Measurements from ENCODE around the gene PSMF1. TPM values are rescaled to one million over a fixed set of nuclear protein-coding genes. Genes with fewer than 3 reads are reported as not detected.

The PSMF1 gene
- total and polyA plus RNA-seq, 2 donors (not counting 3 experiments of a cell fraction or from before 2014, with no cell fraction given) = 142 to 354 TPM

DNA sequence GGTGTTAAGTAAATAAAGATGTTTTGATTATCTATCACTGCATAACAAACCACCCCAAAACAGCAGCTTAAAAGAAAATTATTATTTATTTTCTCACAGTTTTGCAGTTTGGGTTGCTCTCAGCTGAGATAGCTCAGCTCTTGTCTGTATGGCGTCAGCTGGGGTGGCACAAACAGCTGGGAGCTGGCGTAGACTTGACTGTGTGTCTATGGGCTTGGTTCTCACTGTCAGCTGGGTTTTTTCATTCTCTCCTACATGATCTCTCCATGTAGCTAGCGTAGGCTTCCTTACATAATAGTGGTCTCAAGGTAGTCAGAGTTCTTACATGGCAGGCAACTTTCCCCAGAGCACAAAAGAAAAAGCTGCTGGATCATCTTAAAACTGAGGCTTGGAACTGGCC, 72.9 kb downstream of the PSMF1 start:
- Histone ChIP-seq H3K36me3 (ENCODE audit: control insufficient read depth in 2 of 2, extremely low read depth in 1 of 2, insufficient read depth in 2 of 2, low read length in 2 of 2) (no peaks in the 10 kb centered on the region), H3K4me3 (replicated peaks in 1 of 3; ENCODE audit: insufficient read depth in 1 of 3, low read depth in 1 of 3, low read length in 3 of 3) (no peak overlapping the region), H3K4me1 (ENCODE audit: control insufficient read depth, extremely low read depth, insufficient read depth, low read length) (no peaks in the 10 kb centered on the region), H4K20me1 (replicated peaks; ENCODE audit: control insufficient read depth, extremely low read depth, insufficient read depth, low read length) (no peaks in the 10 kb centered on the region), H3K4me2 (ENCODE audit: insufficient read depth, low read length) (no peak overlapping the region), H3K9me3 (replicated peaks; ENCODE audit: control insufficient read depth, insufficient read depth, low read length) (no peaks in the 10 kb centered on the region), H2AFZ (ENCODE audit: low read depth, low read length) (no peak overlapping the region), H3K9me1 (replicated peaks; ENCODE audit: control insufficient read depth, extremely low read depth, insufficient read depth, low read length) (no peaks in the 10 kb centered on the region), H3K27me3 (ENCODE audit: control insufficient read depth in 2 of 2, insufficient read depth in 2 of 2, low read length in 2 of 2) (peaks cover 7 to 24% of the 10 kb centered on the region in 2 experiments), H3K79me2 (ENCODE audit: control insufficient read depth, insufficient read depth, low read length) (no peaks in the 10 kb centered on the region), H3K9ac (replicated peaks; ENCODE audit: extremely low read depth, insufficient read depth, low read length) (no peak overlapping the region), H3K27ac (ENCODE audit: insufficient read depth, low read depth, low read length) (no peak overlapping the region)
- BruUV-seq (replicated peaks) = no TSS peak
- dilution Hi-C loops (cut with MboI; ENCODE audit: extremely low pct_ligation_motif_present, low sequenced_read_pairs) (no loop called here), intact Hi-C loops (cut with micrococcal nuclease) (no loop called here)
- FAIRE-seq (no peak), DNase-seq (ENCODE audit: low read depth, low spot score) (no peak)
- ChIA-PET CTCF (interaction anchor here (2.1 kb wide), 1 partner anchor 22 kb away, joined by 6 read pairs; no protein-coding TSS in a partner anchor), POLR2A (no interaction called here)
- TF ChIP-seq, protein P1, sequence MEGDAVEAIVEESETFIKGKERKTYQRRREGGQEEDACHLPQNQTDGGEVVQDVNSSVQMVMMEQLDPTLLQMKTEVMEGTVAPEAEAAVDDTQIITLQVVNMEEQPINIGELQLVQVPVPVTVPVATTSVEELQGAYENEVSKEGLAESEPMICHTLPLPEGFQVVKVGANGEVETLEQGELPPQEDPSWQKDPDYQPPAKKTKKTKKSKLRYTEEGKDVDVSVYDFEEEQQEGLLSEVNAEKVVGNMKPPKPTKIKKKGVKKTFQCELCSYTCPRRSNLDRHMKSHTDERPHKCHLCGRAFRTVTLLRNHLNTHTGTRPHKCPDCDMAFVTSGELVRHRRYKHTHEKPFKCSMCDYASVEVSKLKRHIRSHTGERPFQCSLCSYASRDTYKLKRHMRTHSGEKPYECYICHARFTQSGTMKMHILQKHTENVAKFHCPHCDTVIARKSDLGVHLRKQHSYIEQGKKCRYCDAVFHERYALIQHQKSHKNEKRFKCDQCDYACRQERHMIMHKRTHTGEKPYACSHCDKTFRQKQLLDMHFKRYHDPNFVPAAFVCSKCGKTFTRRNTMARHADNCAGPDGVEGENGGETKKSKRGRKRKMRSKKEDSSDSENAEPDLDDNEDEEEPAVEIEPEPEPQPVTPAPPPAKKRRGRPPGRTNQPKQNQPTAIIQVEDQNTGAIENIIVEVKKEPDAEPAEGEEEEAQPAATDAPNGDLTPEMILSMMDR (IDR thresholded peaks at IDR 0.05; ENCODE audit: extremely low read depth in 1 of 2, insufficient read depth in 1 of 2, low read depth in 1 of 2, low read length in 2 of 2) = no peak
- TF ChIP-seq JUN (IDR thresholded peaks at IDR 0.05; ENCODE audit: borderline replicate concordance, insufficient read depth, insufficient read length, low read depth) = no peak
- TF ChIP-seq, protein P2, sequence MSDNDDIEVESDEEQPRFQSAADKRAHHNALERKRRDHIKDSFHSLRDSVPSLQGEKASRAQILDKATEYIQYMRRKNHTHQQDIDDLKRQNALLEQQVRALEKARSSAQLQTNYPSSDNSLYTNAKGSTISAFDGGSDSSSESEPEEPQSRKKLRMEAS (IDR thresholded peaks at IDR 0.05; ENCODE audit: insufficient read depth, insufficient read length) = no peak

DNA sequence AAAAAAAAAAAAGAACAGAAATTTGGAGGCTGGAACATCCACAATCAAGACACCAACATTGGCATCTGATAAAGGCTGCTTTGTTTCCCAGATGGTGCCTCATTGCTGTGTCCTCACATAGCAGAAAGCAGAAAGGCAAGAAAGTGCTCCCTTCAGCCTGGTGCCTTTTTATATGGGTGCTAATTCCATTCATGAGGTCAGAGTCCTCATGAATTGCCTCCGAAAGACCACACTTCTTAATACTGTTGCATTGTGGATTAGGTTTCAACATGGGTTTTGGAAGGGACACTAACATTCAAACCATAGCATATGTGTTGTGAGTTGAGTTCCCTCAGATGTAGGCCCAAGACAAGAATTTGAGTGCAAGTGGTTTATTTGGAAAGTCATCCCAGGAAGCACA, 76.8 kb downstream of the PSMF1 start:
- Histone ChIP-seq H3K9ac (replicated peaks; ENCODE audit: extremely low read depth, insufficient read depth, low read length) (no peak overlapping the region), H3K36me3 (ENCODE audit: control insufficient read depth in 2 of 2, extremely low read depth in 1 of 2, insufficient read depth in 2 of 2, low read length in 2 of 2) (no peaks in the 10 kb centered on the region), H3K27me3 (ENCODE audit: control insufficient read depth in 2 of 2, insufficient read depth in 2 of 2, low read length in 2 of 2) (peaks cover 5 to 24% of the 10 kb centered on the region in 2 experiments), H3K9me3 (replicated peaks; ENCODE audit: control insufficient read depth, insufficient read depth, low read length) (no peaks in the 10 kb centered on the region), H3K4me1 (ENCODE audit: control insufficient read depth, extremely low read depth, insufficient read depth, low read length) (no peaks in the 10 kb centered on the region), H4K20me1 (replicated peaks; ENCODE audit: control insufficient read depth, extremely low read depth, insufficient read depth, low read length) (no peaks in the 10 kb centered on the region), H3K79me2 (ENCODE audit: control insufficient read depth, insufficient read depth, low read length) (no peaks in the 10 kb centered on the region), H2AFZ (ENCODE audit: low read depth, low read length) (no peak overlapping the region), H3K27ac (ENCODE audit: insufficient read depth, low read depth, low read length) (no peak overlapping the region), H3K4me3 (replicated peaks in 1 of 3; ENCODE audit: insufficient read depth in 1 of 3, low read depth in 1 of 3, low read length in 3 of 3) (no peak overlapping the region), H3K9me1 (replicated peaks; ENCODE audit: control insufficient read depth, extremely low read depth, insufficient read depth, low read length) (no peaks in the 10 kb centered on the region), H3K4me2 (ENCODE audit: insufficient read depth, low read length) (no peak overlapping the region)
- ChIA-PET POLR2A (no interaction called here), CTCF (no interaction called here)
- intact Hi-C loops (cut with micrococcal nuclease) = no loop called here
- BruUV-seq (replicated peaks) = no TSS peak
- FAIRE-seq (no peak), DNase-seq (ENCODE audit: low read depth, low spot score) (no peak)
- TF ChIP-seq MYC (IDR thresholded peaks at IDR 0.05; ENCODE audit: low read depth, low read length) (no peak), POLR2A (IDR thresholded peaks at IDR 0.05; ENCODE audit: low read depth, low read length) (no peak), FOS (IDR thresholded peaks at IDR 0.05; ENCODE audit: borderline replicate concordance, insufficient read depth, low read length) (no peak), JUN (IDR thresholded peaks at IDR 0.05; ENCODE audit: borderline replicate concordance, insufficient read depth, insufficient read length, low read depth) (no peak), EZH2 (IDR thresholded peaks at IDR 0.05; ENCODE audit: borderline replicate concordance, low read depth, low read length, severe bottlenecking) (no peak), GATA2 (IDR thresholded peaks at IDR 0.05; ENCODE audit: insufficient read depth, insufficient read length, low read depth, low read length) (no peak), POLR2AphosphoS5 (IDR thresholded peaks at IDR 0.05; ENCODE audit: insufficient read depth, low read depth, low read length) (no peak)
- TF ChIP-seq, protein P2 (IDR thresholded peaks at IDR 0.05; ENCODE audit: insufficient read depth, insufficient read length) = no peak
- TF ChIP-seq, protein P1 (IDR thresholded peaks at IDR 0.05; ENCODE audit: extremely low read depth in 1 of 2, insufficient read depth in 1 of 2, low read depth in 1 of 2, low read length in 2 of 2) = no peak
- dilution Hi-C loops (cut with MboI; ENCODE audit: extremely low pct_ligation_motif_present, low sequenced_read_pairs) = no loop called here

All from endothelial cell of umbilical vein (primary cell).